ENCODE data around the gene SPHKAP.

The SPHKAP gene

DNA sequence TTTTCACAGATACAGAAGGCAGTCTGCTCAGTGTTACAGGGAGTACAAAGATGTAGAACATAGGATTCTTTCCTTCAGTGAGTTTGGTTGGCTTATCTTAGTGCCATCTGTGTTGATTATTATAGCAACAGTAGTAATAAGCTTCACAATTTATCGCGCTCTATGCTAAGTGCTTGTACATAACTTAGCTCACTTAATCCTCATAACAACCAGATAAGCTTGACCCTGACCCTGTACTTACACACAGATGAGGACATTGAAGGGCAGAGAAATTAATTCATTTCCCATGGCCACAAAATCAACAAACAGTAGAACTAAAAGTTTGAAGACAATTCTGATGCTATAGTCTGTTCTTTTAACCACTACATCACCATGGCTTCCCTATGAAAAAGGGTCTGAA, 121.8 kb downstream of the SPHKAP start:
- ChIA-PET POLR2A (no interaction called here), CTCF (no interaction called here)
- no peak for TF ChIP-seq ZNF384 (IDR thresholded peaks at IDR 0.05)
- TF ChIP-seq, protein P1, sequence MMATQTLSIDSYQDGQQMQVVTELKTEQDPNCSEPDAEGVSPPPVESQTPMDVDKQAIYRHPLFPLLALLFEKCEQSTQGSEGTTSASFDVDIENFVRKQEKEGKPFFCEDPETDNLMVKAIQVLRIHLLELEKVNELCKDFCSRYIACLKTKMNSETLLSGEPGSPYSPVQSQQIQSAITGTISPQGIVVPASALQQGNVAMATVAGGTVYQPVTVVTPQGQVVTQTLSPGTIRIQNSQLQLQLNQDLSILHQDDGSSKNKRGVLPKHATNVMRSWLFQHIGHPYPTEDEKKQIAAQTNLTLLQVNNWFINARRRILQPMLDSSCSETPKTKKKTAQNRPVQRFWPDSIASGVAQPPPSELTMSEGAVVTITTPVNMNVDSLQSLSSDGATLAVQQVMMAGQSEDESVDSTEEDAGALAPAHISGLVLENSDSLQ (IDR thresholded peaks at IDR 0.05): no peak
- TF ChIP-seq FOXM1 (IDR thresholded peaks at IDR 0.05; ENCODE audit: borderline replicate concordance): no peak
- no peak for TF ChIP-seq LEF1 (IDR thresholded peaks at IDR 0.05; ENCODE audit: borderline replicate concordance)
- no peak for TF ChIP-seq FOXA1 (IDR thresholded peaks at IDR 0.05)
- no peak for TF ChIP-seq BHLHE40 (IDR thresholded peaks at IDR 0.05; ENCODE audit: borderline replicate concordance)
- TF ChIP-seq TARDBP (IDR thresholded peaks at IDR 0.05): no peak
- TF ChIP-seq FOXK2 (IDR thresholded peaks at IDR 0.05): no peak
- TF ChIP-seq SP1 (IDR thresholded peaks at IDR 0.05): no peak
- TF ChIP-seq CTBP1 (IDR thresholded peaks at IDR 0.05; ENCODE audit: borderline replicate concordance): no peak
- no peak for TF ChIP-seq ARNT (IDR thresholded peaks at IDR 0.05)
- no peak for TF ChIP-seq HDGF (IDR thresholded peaks at IDR 0.05; ENCODE audit: borderline replicate concordance)
- TF ChIP-seq L3MBTL2 (conservative IDR thresholded peaks at IDR 0.05): no peak
- no peak for TF ChIP-seq SUZ12 (IDR thresholded peaks at IDR 0.05)
- DNase-seq (ENCODE audit: extremely low spot score): no peak

DNA sequence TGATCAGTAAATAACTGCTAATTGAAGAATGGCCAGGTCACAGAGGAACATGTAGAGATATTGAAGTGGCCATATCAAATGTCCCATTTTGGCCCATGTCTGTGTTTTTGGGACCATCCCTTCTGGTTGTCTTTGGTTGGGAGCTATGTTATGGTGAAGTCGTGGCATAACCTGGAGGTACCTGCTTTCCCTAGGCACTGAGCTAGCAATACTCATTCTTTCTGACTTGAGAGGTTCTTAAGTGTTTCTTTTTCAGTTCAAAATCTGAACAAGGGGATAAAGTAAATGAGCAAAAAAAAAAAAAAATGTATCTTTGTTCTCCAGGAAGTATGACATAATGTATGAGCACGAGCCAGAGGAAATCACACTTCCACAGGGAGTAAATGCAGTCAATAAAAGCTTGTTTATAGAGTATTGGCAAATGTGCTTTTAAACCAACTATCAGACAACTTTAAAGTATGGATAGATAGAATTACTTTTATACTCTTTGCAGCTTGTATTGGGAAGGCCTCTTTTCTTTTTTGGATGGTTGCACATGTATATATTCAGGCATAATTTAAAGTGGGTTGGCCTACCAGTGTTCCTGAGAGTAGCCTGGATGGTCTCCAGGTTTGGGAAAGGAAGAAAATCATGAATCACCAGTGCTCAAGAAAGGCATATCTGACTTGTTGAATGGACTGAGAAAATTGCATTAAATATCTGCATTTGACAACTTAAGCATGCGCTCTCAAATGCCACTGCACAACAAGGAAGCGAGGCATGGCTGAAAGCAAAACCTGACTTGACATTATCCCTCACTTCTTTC, 125.0 kb downstream of the SPHKAP start:
- DNase-seq (ENCODE audit: extremely low spot score): no peak
- CTCF ChIA-PET: no interaction called here
- TF ChIP-seq LEF1 (IDR thresholded peaks at IDR 0.05; ENCODE audit: borderline replicate concordance) (no peak), ARNT (IDR thresholded peaks at IDR 0.05) (no peak), ELF4 (IDR thresholded peaks at IDR 0.05) (no peak), NFRKB (IDR thresholded peaks at IDR 0.05) (no peak), ZNF384 (IDR thresholded peaks at IDR 0.05) (no peak)
- POLR2A ChIA-PET: no interaction called here

DNA sequence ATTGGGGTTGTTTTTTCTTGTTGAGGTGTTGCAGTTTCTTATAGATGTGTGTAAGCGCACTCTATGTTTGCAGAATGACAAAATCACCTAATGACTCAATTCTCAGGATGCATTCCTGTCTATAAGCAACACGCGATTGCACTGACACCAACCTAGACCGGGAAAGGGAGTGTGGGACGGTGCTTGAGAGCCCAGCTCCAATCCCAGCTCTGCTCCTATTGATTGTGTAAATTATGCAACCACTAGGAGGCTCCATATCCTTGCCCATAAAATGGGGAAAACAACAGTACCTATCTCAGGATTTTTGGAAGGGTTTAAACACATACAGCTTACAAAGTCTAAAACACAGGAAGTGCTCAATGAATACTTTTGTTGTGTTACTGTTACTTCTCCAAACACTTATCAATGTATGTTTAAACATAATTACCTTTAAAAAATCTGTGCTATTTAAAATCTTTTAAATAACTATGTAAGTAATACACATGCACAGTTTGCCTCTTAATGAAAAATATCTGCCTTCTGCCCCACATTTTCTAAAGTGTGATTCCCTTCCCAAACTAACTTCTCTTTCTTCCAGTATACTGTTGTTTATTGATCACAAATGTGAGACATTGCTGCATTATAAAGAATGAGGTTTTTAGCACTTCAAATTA, 132.5 kb downstream of the SPHKAP start:
- no peak for TF ChIP-seq NFRKB (IDR thresholded peaks at IDR 0.05)
- TF ChIP-seq, protein P1 (IDR thresholded peaks at IDR 0.05): no peak
- no peak for TF ChIP-seq ZNF384 (IDR thresholded peaks at IDR 0.05)
- no peak for TF ChIP-seq HDGF (IDR thresholded peaks at IDR 0.05; ENCODE audit: borderline replicate concordance)
- TF ChIP-seq LEF1 (IDR thresholded peaks at IDR 0.05; ENCODE audit: borderline replicate concordance): no peak
- TF ChIP-seq L3MBTL2 (conservative IDR thresholded peaks at IDR 0.05): no peak
- CTCF ChIA-PET: no interaction called here
- peak; percentile 52 for DNase-seq (ENCODE audit: extremely low spot score)
- POLR2A ChIA-PET: no interaction called here

DNA sequence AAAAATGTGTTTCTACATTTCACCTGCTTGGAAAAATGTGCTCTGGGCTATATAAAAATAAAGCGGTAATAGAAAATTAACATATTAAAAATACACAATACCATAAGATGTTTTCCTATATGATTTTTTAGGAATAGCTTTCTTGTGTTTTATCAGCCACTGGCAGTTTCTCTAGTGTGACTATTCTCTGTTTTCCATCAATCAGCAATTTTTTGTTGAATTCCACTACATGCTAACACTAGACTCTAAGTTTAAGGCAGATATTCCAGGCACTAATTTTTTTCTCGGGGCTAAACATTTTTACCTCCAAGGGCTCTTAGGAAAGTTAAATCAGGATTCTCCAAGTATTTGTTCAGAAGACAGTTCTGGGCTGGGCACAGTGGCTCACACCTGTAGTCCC, 140.5 kb downstream of the SPHKAP start:
- ChIA-PET CTCF (no interaction called here), POLR2A (no interaction called here)
- no peak for DNase-seq (ENCODE audit: extremely low spot score)
- TF ChIP-seq FOXK2 (IDR thresholded peaks at IDR 0.05): no peak
- no peak for TF ChIP-seq NFRKB (IDR thresholded peaks at IDR 0.05)
- no peak for TF ChIP-seq L3MBTL2 (conservative IDR thresholded peaks at IDR 0.05)
- TF ChIP-seq FOXM1 (IDR thresholded peaks at IDR 0.05; ENCODE audit: borderline replicate concordance): no peak
- TF ChIP-seq, protein P1 (IDR thresholded peaks at IDR 0.05): no peak
- TF ChIP-seq TARDBP (IDR thresholded peaks at IDR 0.05): no peak
- no peak for TF ChIP-seq CTBP1 (IDR thresholded peaks at IDR 0.05; ENCODE audit: borderline replicate concordance)

DNA sequence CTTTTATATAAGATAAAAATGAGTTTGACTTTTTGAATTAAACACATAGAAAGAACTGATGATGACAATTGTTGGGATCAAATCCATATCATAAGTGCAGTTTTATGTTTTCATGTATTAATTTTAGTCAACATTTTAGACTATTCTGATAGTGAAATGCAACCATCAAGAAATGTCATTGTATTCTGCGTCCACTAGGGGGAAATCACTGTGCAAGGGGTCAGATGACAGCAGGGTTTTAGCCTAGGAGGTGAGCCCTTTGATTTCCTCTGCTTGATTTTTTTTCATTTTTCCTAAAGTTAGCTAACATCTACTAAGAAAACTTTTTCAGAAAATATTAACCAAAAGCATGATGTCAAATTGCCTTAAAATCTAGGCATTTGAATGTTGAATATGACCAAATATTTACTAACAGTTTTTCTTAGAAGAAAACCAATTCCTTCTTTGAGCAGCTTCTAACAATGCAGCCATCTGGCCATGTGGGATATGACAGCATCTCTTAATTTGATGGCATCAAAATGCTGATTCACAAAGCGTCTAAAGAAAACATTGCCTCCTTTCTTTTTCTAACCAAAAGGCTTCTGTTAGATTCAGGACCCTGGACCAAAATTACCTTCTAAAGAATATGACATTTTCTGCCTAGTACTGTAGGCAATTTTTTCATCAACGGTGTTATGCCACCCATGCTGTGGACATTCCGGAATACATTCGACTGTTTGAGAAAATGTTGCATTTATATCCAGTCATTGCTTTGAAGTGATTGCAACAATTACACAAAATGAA, 141.5 kb downstream of the SPHKAP start:
- ChIA-PET CTCF (interaction anchor here (0.6 kb wide), 1 partner anchor 1614 kb away, joined by 4 read pairs; no protein-coding TSS in a partner anchor), POLR2A (no interaction called here)
- TF ChIP-seq HDGF (IDR thresholded peaks at IDR 0.05; ENCODE audit: borderline replicate concordance) (no peak), BHLHE40 (IDR thresholded peaks at IDR 0.05; ENCODE audit: borderline replicate concordance) (no peak), ZNF384 (IDR thresholded peaks at IDR 0.05) (no peak), TARDBP (IDR thresholded peaks at IDR 0.05) (no peak), LEF1 (IDR thresholded peaks at IDR 0.05; ENCODE audit: borderline replicate concordance) (no peak), SUZ12 (IDR thresholded peaks at IDR 0.05) (no peak), FOXM1 (IDR thresholded peaks at IDR 0.05; ENCODE audit: borderline replicate concordance) (no peak), ELF4 (IDR thresholded peaks at IDR 0.05) (no peak), FOXA1 (IDR thresholded peaks at IDR 0.05) (no peak), L3MBTL2 (conservative IDR thresholded peaks at IDR 0.05) (no peak), CTBP1 (IDR thresholded peaks at IDR 0.05; ENCODE audit: borderline replicate concordance) (no peak), NFRKB (IDR thresholded peaks at IDR 0.05) (no peak), ARNT (IDR thresholded peaks at IDR 0.05) (no peak)
- TF ChIP-seq, protein P1 (IDR thresholded peaks at IDR 0.05): no peak
- peak; percentile 28 for DNase-seq (ENCODE audit: extremely low spot score)
